GM19438 (cell line): ENCODE data around the gene UBB.

ENCODE experiments used
- ATAC-seq: cut with Tn5 transposase; IDR thresholded peaks from one replicate; pipeline ENCODE4 v1.9.1; 2021; ENCODE audit warnings: low read depth; ENCODE audit not compliant: unreplicated experiment

UBB gene

GRCh38 chr17:16417399-16417798 lies 36.5 kb downstream of the UBB start:
- no peak for ATAC-seq

- ATAC-seq: no peak
Observed at GRCh38 chr17:16417896-16418684, 37.2 kb downstream of the UBB start.

GRCh38 chr17:16418685-16419068 lies 37.8 kb downstream of the UBB start:
- no peak for ATAC-seq

GRCh38 chr17:16419074-16419928 lies 38.4 kb downstream of the UBB start:
- ATAC-seq: peak; percentile 44

- no peak for ATAC-seq
Observed at GRCh38 chr17:16419929-16420271, 39.0 kb downstream of the UBB start.

- no peak for ATAC-seq
Observed at GRCh38 chr17:16422416-16422815, 41.5 kb downstream of the UBB start.

- ATAC-seq: no peak
Observed at GRCh38 chr17:16423226-16423872, 42.5 kb downstream of the UBB start.

GRCh38 chr17:16425202-16425601 lies 44.3 kb downstream of the UBB start:
- ATAC-seq: no peak

- no peak for ATAC-seq
Observed at GRCh38 chr17:16425698-16426659, 45.1 kb downstream of the UBB start.

- ATAC-seq: no peak
Observed at GRCh38 chr17:16427020-16427419, 46.1 kb downstream of the UBB start.

- no peak for ATAC-seq
Observed at GRCh38 chr17:16428098-16428882, 47.4 kb downstream of the UBB start.

- ATAC-seq: no peak
Observed at GRCh38 chr17:16429083-16429482, 48.2 kb downstream of the UBB start.

- ATAC-seq: no peak
Observed at GRCh38 chr17:16430650-16431049, 49.8 kb downstream of the UBB start.

- ATAC-seq: no peak
Observed at GRCh38 chr17:16432017-16432416, 51.1 kb downstream of the UBB start.
